Adrenal gland (tissue), 12 donors: ENCODE data around the gene FSTL5. TPM values are rescaled to one million over a fixed set of nuclear protein-coding genes. Genes with fewer than 3 reads are reported as not detected.

Source experiments
- DNase-seq, 7 donors: peaks; one replicate each; pipeline ENCODE4 v3.0.0-alpha.2; 2019 to 2020
- H3K27ac ChIP-seq, 5 donors: fragments of 200-600 bp; sonication (generic) in 4 of 5; 1 replicate in 3 of 5; 2 replicates in 2 of 5; pipeline versions ENCODE4 v1.5.1 to v1.8.0; 2016 to 2020; ENCODE audit warnings: mild to moderate bottlenecking in 1 of 5
- H3K27me3 ChIP-seq: fragments of 200-600 bp; 2 replicates; pipeline ENCODE4 v1.8.0; 2021
- H3K36me3 ChIP-seq, 2 donors: fragments of 200-600 bp; replicated peaks in 1 of 2; 1 replicate in 1 of 2; 2 replicates in 1 of 2; pipeline versions ENCODE4 v1.5.1 to v1.8.0; 2018 to 2022
- H3K4me1 ChIP-seq, 2 donors: fragments of 200-600 bp; replicated peaks in 1 of 2; 1 replicate in 1 of 2; 2 replicates in 1 of 2; pipeline versions ENCODE4 v1.5.1 to v1.8.0; 2018 to 2021
- H3K4me3 ChIP-seq, 4 donors: fragments of 200-600 bp; sonication (generic) in 3 of 4; one replicate each; pipeline ENCODE4 v1.5.1; 2016 to 2018
- H3K9me3 ChIP-seq, 3 donors: fragments of 200-600 bp; sonication (generic) in 1 of 3; replicated peaks in 1 of 3; 1 replicate in 2 of 3; 2 replicates in 1 of 3; pipeline versions ENCODE4 v1.5.1 to v1.8.0; 2016 to 2021
- POLR2A ChIP-seq, 2 donors: fragments of 450-650 bp; IDR thresholded peaks; one replicate each; pipeline ENCODE4 v1.6.1; 2017; ENCODE audit warnings: antibody characterized with exemption in 2 of 2, mild to moderate bottlenecking in 2 of 2, moderate library complexity in 1 of 2
- WGBS, 4 donors: extraction: QIAGEN DNeasy Blood & Tissue Kit in 2 of 4; methylation state at CpG; one replicate each; pipeline versions ENCODE4 v1.1.5 to v1.1.7; 2013 to 2017; 5-methylcytosine and 5-hydroxymethylcytosine counted together
- intact Hi-C, 2 donors: fragments of 100-400 bp; cut with DNase I; formaldehyde crosslinking; loops; one replicate each; pipeline versions ENCODE4 v1.14.1 to v1.15.0; 2022 to 2023
- polyA plus RNA-seq, 3 donors: library from polyadenylated mRNA; stranded (reverse); fragments of 200-250 nt in 2 of 3; fragments of 350-450 nt in 1 of 3; fragmentation: Illumina TruSeq in 1 of 3; extraction: RNeasy Lipid Tissue Mini Kit (QIAGEN cat#74804) in 1 of 3; gene quantifications; one replicate each; pipeline ENCODE4 v1.2.3, GENCODE V29; 2013 to 2014
- total RNA-seq, 9 donors: library from RNA; depleted of rRNA in 4 of 9; stranded (reverse); fragments of >200 nt in 4 of 9; fragments of 120-200 nt in 1 of 9; fragmentation: NEBNext Ultra II Directional in 1 of 9; extraction: Animal tissue kit (Norgen Biotek cat#: 25700) in 1 of 9; gene quantifications; one replicate each; pipeline versions ENCODE4 v1.1.0 to v1.2.4, GENCODE V29; 2013 to 2023
- TF ChIP-seq, protein P1 (sequence below), 6 experiments: fragments of 450-650 bp in 4 of 6; fragments of 200-600 bp in 2 of 6; sonication (generic) in 1 of 6; IDR thresholded peaks; 1 replicate in 5 of 6; 2 replicates in 1 of 6; pipeline versions ENCODE4 v1.5.1 to v1.8.0; 2016 to 2021; ENCODE audit warnings: antibody characterized with exemption in 6 of 6, mild to moderate bottlenecking in 2 of 6, moderate library complexity in 1 of 6
- donor health status: healthy with polysubstance abuse.
- donor health status: Bipolar disorder and iron deficiency.
- donor health status: DM: yes; HTN: yes; CAD: no.
- donor health status: DM: no; HTN: no; CAD: no.
- donor health status: DM: no; HTN: no; CAD: no.
- donor health status: DM: yes; HTN: yes; CAD: no.

Gene FSTL5
- total and polyA plus RNA-seq, 12 donors = 0.10 to 7.7 (median 0.64) TPM; not detected in 3

DNA sequence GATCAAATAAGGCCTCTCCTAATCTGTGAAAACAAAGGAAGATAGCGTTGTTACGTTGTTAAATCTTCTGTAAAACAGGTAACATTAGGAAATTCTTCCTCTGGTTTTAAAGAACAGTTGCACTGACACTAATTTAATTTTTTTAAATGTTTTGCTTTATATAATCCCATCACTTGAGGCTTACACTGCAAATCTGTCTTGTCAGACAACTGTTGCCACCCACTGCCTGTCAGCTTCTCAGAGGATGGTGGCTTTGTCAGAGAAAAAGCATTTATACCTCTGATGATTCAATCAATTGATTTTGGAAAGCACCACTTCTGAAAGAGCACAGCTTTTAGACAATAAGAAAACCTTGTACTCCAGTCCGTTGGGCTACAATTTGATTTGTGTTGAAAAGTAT, 799.1 kb downstream of the FSTL5 start:
- intact Hi-C loops = no loop called here
- Histone ChIP-seq H3K36me3 (no peaks in the 10 kb centered on the region), H3K4me3 (no peak overlapping the region), H3K4me1 (no peaks in the 10 kb centered on the region), H3K27me3 (no peaks in the 10 kb centered on the region), H3K9me3 (no peaks in the 10 kb centered on the region), H3K27ac (no peak overlapping the region)
- TF ChIP-seq, protein P1, sequence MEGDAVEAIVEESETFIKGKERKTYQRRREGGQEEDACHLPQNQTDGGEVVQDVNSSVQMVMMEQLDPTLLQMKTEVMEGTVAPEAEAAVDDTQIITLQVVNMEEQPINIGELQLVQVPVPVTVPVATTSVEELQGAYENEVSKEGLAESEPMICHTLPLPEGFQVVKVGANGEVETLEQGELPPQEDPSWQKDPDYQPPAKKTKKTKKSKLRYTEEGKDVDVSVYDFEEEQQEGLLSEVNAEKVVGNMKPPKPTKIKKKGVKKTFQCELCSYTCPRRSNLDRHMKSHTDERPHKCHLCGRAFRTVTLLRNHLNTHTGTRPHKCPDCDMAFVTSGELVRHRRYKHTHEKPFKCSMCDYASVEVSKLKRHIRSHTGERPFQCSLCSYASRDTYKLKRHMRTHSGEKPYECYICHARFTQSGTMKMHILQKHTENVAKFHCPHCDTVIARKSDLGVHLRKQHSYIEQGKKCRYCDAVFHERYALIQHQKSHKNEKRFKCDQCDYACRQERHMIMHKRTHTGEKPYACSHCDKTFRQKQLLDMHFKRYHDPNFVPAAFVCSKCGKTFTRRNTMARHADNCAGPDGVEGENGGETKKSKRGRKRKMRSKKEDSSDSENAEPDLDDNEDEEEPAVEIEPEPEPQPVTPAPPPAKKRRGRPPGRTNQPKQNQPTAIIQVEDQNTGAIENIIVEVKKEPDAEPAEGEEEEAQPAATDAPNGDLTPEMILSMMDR (IDR thresholded peaks at IDR 0.05) = no peak
- no peak for TF ChIP-seq POLR2A (IDR thresholded peaks at IDR 0.05)
- 60 to 69% (median 66%) methylated on average over 3 of the region's 3 CpGs for WGBS, 4 donors
- DNase-seq = no peak

DNA sequence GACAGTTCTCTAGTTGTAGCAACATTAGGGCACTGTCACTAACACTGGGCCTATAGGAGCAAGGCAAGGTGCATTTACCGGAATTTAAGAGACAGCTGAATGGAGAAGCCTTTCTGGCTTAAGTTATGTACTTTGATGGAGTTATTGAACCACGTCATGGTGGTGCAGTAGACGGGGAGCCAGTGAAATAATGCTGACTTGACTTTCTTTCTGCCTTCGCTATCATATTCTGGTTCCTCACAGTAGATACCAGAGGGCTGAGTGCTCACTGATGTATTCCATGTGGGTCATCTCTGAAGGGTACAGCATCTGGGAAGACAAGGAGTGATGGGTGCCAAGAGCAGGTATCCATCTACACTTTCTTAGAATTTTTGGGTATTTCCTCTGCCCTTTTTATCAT, 802.8 kb downstream of the FSTL5 start:
- H3K4me1 ChIP-seq = no peaks in the 10 kb centered on the region
- no peak overlapping the region for H3K4me3 ChIP-seq
- H3K27ac ChIP-seq = no peak overlapping the region
- TF ChIP-seq, protein P1 (IDR thresholded peaks at IDR 0.05) = no peak
- TF ChIP-seq POLR2A (IDR thresholded peaks at IDR 0.05) = no peak
- no peaks in the 10 kb centered on the region for H3K9me3 ChIP-seq
- H3K27me3 ChIP-seq = no peaks in the 10 kb centered on the region
- no peak for DNase-seq
- no peaks in the 10 kb centered on the region for H3K36me3 ChIP-seq
- WGBS, 4 donors = 64 to 83% (median 75%) methylated on average over 4 of the region's 4 CpGs
- intact Hi-C loops = no loop called here

DNA sequence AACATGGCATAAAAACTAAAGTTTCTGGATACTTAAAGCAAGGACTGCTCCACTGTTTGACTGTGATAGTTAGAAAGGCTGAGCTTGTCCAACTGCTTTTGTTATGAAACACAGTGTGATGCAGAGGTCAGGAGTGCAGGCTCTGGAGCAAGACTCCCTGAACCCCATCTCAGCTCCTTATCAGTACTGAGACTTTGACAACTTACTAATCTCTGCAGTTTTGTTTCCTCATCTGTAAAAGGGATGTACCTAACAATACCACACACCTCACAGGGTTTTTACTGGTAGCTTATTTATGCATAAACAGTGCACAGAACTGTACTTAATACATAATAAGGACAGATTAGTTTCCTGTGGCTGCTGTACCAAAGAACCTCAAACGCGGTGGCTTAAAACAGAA, 804.3 kb downstream of the FSTL5 start:
- intact Hi-C loops = no loop called here
- H3K9me3 ChIP-seq = no peaks in the 10 kb centered on the region
- no peak overlapping the region for H3K4me3 ChIP-seq
- H3K27ac ChIP-seq = no peak overlapping the region
- DNase-seq = no peak
- TF ChIP-seq POLR2A (IDR thresholded peaks at IDR 0.05) = no peak
- TF ChIP-seq, protein P1 (IDR thresholded peaks at IDR 0.05) = no peak
- H3K36me3 ChIP-seq = no peaks in the 10 kb centered on the region
- H3K4me1 ChIP-seq = no peaks in the 10 kb centered on the region
- no peaks in the 10 kb centered on the region for H3K27me3 ChIP-seq
- 74 to 92% (median 84%) methylated on average over 2 of the region's 2 CpGs for WGBS, 4 donors

DNA sequence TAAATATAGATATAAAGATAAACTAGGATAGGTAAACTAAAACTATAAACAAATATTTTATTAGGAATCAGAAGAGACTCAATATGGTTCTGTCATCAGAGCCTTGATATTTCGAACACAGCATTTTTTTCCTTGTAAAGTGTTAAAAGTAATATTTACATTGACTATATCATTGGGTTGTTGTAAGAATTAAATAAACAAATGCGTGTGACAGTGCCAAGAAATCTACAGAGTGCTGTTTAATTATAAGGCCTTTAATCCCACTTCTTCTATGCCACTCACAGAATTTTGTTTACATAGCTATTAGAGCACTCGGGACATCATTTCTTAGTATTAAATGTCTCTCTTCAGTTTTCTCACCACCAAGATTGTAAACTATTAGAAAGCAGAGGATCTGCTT, 807.4 kb downstream of the FSTL5 start:
- no peaks in the 10 kb centered on the region for H3K4me1 ChIP-seq
- H3K27me3 ChIP-seq = no peaks in the 10 kb centered on the region
- 60 to 66% (median 64%) methylated on average over 3 of the region's 3 CpGs for WGBS, 4 donors
- intact Hi-C loops = no loop called here
- no peak overlapping the region for H3K27ac ChIP-seq
- H3K9me3 ChIP-seq = no peaks in the 10 kb centered on the region
- H3K4me3 ChIP-seq = no peak overlapping the region
- TF ChIP-seq, protein P1 (IDR thresholded peaks at IDR 0.05) = no peak
- no peak for TF ChIP-seq POLR2A (IDR thresholded peaks at IDR 0.05)
- H3K36me3 ChIP-seq = no peaks in the 10 kb centered on the region
- no peak for DNase-seq
